GM21717 (cell line): ENCODE results near the gene COCH.
A peak's percentile ranks its signal among the peaks of the same experiment; 100 is the strongest.

Experiments used
- ATAC-seq: cut with Tn5 transposase; IDR thresholded peaks from one replicate; pipeline ENCODE4 v1.9.1; 2021; ENCODE audit warnings: mild to moderate bottlenecking, moderate library complexity; ENCODE audit not compliant: unreplicated experiment

COCH gene

DNA sequence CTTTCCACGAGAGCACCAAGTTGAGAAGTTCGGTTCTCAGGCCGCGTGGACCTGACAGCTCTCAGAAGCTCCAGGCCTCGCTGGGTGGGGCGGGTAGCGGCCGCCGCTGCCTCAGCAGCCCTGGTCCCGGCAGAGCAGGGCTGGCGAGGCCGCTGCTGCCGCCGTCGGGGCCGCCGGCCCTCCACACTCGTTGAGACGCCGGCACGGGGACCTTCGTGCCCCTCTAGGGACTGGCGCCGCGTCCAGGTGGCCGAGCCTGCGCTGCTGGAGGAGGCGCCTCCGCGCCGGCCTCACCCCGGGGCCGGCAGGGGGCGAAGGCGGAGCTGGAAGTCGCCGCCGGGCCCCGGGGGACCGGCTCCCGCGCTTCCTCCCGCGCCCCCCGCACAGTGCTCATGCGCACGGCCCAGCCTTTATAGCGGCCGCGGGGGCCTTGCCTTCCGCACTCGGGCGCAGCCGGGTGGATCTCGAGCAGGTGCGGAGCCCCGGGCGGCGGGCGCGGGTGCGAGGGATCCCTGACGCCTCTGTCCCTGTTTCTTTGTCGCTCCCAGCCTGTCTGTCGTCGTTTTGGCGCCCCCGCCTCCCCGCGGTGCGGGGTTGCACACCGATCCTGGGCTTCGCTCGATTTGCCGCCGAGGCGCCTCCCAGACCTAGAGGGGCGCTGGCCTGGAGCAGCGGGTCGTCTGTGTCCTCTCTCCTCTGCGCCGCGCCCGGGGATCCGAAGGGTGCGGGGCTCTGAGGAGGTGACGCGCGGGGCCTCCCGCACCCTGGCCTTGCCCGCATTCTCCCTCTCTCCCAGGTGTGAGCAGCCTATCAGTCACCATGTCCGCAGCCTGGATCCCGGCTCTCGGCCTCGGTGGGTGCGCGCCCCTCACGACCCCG, at the start of gene COCH:
Gene COCH, plus strand, starts transcription at position 440 of the 879 bp plus-strand sequence. Its CDS starts 380 bp downstream, at position 820.
- ATAC-seq: peak; percentile 72

DNA sequence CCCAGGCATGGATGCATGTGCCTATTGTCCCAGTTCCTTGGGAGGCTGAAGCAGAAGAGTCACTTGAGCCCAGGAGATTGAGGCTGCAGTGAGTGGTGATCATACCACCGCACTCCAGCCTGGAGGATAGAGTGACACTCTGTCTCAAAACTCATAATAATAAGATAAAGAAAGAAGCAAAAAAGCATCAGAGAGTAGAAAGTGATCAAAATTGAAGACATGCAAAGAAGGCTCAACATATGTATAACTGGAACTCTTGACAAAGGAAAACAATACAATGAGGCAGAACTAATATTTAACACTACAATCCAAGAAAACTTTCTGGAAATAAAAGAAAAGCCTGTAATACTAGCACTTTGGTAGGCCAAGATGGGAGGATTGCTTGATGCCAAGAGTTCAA, 48.3 kb upstream of the COCH start:
- ATAC-seq: no peak

DNA sequence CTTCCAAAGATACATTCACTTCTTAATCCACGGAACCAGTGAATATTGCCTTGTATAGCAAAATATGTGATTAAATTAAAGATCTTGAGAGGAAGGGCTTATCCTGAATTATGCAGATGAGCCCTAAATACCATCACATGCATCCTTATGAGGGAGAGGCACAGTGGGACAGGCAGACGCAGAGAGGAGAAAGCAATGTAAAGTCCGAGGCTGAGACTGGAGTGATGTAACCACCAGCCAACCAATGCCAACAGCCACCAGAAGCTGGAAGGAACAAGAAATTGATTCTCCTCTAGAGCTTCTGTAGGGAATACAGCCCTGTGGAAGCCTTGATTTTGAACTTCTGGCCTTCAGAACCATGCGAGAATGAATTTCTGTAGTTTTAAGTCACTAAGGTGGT, 44.5 kb upstream of the COCH start:
- ATAC-seq: no peak

DNA sequence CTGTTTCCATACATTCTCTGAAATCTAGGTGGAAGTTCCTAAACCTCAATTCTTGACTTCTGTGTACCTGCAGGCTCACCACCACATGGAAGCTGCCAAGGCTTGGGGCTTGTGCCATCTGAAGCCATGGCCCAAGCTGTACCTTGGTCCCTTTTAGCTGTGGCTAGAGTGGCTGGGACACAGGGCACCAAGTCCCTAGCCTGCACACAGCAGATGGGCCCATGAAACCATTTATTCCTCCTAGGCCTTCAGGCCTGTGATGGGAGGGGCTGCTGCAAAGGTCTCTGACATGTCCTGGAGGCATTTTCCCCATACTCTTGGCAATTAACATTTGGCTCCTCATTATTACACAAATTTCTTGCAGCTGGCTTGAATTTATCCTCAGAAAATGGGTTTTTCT, 40.0 kb upstream of the COCH start:
- no peak for ATAC-seq

DNA sequence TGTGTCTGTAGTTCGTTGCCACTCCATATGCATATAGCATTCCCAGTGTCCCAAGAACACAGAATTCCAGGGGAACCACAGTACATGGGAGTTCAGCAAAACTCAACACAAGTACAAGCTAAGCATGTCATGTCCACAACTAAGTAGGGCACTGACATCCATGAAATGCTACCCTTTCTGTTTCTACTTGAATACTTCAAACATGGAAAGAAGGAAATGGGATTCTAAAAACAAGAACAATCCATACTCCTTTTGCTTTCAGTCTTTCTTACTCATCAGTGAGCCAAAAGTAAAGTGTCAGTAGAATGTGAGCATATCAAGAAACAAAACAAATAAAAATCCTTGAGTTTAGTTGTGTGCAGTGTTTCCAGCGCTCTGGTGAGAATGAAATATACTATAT, 36.0 kb upstream of the COCH start:
- ATAC-seq: no peak

DNA sequence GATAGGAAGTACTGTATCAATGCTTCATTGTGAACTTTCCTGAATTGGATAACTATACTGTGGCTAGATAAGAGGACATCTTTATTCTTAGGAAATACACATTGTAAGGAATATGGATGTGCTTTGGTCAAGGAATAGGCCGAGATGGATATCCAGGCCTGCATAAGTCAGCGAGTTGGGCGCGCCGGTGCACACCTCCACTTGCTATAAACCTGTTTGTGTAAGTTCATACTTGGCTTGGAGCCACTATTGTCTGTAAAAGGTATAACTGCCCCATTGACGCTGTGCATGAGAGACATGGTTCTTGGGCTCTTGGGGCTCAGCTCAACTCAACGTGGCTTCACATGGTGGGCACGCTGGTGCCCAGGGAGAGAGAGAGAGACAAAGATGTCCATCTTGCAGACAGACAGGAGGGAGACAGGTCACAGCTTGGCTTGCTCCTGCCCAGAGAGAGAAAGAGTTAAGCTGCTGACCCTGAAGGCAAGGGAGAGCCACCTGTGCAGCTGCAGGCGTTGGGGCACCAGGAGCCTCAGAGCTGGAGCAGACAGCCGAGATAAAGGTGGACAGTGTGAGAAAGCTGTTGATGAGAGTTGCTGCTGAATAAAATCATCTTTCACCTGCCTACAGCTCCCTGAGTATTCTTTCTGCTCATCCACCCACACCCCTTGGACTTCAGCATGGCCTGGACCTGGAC, 34.1 kb upstream of the COCH start:
- no peak for ATAC-seq

DNA sequence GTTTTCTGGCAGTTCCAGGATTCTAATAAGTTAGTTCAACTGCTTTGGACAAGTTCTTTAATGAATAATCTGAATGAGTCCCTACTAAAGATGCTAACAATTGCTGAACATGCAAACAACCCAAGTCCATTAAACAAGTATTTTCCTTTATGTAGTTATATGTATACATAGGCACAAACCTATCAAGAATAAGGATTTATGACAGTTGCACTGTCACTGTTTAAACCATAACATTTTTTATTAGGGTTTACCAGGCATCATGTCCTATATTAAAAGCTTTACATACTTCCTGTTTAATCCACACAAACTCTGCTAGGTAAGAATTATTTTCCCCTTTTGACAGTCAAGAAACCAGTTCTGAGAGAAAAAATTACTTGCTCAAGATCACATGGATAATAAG, 31.9 kb upstream of the COCH start:
- ATAC-seq: no peak

DNA sequence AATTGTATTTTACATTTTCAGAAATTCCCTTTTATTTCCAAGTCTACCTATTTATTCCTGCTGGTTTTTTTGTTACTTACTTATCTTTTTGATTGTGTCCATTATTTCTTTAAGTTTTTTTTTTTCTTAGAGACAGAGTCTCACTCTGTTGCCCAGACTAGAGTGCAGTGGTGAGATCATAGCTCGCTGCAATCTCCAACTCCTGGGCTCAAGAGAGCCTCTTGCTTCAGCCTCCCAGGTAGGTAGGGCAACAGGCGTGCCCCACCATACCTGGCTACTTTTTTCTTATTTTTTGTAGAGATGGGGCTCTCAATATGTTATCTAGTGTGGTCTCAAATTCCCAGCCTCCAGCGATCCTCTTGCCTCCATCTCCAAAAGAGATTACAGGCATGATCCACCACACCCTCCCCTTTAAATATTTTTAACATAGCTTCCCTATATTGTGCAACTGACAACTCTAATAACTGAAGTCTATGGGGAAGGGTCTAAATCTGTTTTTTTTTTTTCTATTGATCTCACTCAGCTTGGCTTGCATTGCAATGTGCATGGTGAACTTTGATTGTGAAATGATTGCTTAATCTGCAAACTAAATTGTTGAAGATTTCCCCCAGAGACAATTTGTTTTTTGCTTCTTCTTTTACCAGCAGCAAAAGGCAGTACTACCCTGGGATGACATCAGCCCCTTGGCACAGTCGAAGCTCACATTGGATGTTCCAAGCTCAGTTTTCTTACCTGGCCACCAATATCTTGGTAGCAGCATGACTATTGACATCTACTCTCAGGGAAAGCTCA, 25.7 kb upstream of the COCH start:
- ATAC-seq: peak; percentile 37

DNA sequence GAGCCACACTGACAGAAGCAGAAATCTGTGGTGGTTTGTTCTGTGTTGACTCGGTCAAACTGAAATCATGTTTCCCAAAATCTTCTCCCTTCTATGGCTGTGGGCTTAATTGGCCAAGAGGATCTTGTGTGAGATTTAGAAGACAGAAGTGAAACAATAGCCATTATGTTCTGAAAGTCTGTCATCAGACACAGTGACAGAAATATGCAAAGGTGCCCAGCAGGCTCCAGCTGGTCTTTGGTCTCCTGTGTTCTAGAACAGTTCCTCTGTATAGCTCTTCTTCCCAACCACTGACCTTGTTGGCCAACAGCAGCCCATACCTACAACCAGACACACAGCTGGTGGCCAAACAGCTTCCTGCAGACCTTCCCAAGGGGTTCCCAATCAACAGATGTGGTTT, 25.0 kb upstream of the COCH start:
- peak; percentile 92 for ATAC-seq

DNA sequence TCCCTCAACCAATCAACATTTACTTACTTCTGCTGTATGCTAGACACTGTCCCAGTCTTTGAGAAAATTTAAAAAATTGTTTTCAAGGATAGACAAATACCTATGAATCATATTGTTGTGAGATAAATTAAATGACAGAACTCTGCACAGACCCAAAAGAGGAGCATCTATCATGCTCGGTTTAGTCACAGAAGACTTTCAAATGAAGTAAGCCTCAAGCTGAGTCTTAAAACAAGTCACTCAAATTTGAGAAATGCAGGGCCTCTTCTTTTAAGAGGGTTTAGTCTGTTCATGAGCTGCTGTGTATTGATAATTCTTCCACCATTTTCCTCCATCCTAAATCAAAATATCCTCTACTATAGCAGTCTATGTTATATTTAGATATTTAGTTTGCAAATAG, 24.4 kb upstream of the COCH start:
- ATAC-seq: no peak

DNA sequence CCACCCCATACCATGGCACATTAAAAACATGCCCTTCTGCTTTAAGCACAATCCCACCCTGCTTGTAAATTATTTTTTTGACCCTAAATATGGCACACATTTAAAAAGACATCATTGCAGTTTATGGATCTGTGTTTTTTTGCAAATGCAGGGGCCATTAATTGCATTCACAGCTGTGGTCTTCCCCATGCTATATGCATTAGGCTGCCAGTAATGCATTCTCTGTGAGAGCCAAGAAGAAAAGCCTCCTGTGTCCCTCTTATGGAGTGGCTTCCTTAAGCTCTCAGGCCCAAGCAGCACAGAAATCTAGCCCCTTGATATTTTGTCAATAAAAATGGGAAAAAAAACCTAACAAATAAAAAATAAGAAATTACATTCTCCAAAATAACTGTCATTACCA, 20.4 kb upstream of the COCH start:
- ATAC-seq: no peak

DNA sequence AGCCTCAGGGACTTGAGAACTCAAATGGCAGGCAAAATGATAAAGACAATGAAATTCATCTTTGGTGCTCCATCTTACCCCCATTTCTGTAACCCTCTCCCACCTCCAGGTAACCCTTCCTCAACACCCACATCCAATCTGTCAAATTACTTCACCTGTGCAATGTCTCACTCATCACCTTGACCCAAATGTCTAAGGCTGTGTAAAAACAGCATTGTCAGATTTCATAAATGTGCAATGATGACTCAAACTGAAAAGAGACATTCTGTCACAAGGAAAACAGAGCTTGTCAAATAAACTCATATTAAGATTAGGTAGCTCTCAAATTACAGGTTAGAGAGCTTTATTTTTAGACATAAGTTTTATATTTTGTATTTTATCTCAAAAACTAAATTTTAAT, 19.9 kb upstream of the COCH start:
- ATAC-seq: no peak

DNA sequence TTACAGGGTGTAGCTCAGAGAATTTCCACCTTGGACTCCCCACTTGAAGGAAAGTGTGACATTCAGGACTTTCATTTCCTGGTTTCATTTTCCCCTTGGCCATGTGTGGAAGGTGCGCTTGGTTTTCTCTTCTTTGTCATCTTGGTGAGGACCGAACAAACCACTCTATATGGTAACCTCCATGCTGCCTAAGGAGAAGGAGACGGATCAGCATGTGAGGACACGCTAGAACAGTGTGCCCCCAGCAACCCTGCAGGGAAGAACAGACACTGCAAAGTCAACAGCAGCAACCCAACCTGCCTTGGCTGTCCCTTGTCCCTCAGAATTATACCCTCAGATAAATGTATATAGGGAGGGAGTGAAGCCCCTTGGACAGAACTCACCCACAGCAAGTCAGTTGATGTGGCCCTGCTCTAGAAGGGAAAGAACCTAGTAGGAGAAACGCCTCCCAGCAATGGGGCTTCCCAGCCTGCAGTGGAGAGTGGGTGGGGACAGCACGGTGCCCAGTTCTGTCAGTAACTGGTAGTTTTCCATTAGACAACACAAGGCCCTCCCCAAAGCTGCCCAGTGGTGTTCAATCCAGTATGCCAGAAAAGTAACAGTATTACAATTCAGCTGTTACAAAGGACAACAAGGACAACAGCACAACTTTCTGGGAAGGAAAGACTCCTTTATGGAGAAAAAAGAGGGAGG, 18.9 kb upstream of the COCH start:
- ATAC-seq: peak; percentile 46

DNA sequence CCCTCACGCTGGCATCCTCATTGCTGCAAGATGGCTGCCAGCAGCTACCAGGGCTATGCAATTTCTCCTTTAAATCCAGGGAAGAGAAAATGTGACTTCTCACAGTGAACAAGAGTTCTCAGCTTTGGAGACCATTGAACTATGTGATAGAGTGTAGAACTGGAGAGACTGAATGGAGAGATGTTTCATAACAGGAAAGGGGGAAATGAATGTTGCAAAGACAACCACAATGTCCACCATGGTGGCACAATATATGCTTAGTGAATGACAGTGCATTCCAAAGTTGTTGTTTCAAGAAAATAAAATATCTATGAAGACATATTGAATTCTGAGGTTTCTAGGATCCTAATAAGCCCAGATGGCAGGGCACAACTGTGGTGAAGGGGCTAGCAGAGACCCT, 13.2 kb upstream of the COCH start:
- ATAC-seq: no peak

DNA sequence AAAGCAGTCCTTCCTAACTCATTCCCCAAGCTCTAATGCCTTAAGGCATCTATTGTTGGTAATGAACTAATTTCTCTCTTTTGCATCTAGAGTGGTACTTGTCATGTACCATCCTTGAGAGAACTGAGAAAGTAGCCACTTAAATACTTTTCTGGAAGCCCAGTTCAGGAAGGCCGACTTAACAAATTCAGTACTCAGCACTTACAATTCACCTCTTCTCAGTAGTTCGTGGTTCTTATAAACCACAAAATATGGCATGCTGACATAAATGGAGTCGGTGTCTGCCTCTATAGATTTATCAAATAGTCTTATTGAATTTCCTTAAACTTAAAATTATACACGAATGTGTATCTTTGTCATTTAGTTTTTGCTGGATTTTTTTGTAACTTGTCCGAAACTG, 9.4 kb upstream of the COCH start:
- no peak for ATAC-seq

DNA sequence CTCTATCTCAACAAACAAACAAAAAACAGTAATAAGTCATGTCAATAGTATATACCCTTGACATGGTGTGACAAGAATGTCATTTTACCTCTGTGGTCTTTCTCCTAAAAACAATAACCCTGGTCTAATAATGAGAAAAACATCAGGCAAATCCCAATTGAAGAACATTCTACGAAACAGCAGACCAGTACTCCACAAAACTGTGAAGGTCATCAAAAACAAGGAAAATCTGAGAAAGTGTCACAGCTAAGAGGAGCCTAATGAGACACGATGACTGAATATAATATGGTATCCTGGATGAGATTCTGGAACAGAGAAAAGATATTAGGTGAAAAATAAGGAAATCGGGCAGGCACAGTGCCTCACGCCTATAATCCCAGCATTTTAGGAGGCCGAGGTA, 5.6 kb upstream of the COCH start:
- no peak for ATAC-seq

DNA sequence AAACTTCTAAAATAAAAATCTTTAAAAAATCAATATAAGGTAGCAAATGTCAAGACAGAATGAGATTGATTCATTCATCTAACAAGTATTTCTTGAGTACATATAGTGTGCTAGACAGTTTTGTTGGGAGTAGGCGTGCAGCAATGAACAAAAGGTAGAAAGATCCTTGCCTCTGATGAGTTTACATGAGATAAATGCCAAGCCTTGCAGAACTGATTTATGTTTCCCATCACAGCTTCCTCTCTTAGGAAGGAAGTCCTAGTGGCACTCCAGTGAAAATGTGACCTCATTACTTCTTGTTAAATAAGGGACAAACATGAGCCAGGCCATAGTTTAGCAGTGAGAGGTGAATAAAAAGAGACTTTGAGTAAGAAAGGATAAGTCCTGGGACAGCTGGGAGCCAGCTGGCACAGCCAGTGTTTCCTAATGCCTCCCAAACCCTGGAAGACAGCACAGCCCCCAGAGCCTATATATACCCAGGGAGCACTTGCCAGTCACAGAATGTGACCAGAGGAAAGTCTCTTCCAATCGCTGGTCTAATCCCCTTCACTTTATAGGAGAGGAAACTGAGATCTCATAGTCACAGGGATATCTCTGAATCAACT, 4.7 kb upstream of the COCH start:
- ATAC-seq: no peak

DNA sequence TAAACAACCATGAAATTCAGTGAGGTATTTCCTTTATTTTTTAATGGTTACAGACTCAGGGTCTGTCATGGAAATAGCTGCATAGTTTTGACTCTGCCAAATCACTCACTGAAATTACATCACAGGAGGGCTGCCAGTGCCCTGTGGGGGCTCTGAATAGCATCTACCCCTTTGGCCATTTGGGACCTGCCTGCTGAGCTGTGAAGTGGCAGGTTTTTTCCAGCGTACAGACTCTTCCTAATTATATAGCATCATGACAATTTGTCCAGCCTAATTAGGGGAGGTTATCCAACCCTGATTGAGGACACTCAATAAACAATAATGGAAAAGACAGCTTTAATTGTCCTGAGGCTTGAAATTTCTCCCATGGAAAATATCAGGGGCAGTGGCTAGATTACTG, 1.8 kb upstream of the COCH start:
- no peak for ATAC-seq

DNA sequence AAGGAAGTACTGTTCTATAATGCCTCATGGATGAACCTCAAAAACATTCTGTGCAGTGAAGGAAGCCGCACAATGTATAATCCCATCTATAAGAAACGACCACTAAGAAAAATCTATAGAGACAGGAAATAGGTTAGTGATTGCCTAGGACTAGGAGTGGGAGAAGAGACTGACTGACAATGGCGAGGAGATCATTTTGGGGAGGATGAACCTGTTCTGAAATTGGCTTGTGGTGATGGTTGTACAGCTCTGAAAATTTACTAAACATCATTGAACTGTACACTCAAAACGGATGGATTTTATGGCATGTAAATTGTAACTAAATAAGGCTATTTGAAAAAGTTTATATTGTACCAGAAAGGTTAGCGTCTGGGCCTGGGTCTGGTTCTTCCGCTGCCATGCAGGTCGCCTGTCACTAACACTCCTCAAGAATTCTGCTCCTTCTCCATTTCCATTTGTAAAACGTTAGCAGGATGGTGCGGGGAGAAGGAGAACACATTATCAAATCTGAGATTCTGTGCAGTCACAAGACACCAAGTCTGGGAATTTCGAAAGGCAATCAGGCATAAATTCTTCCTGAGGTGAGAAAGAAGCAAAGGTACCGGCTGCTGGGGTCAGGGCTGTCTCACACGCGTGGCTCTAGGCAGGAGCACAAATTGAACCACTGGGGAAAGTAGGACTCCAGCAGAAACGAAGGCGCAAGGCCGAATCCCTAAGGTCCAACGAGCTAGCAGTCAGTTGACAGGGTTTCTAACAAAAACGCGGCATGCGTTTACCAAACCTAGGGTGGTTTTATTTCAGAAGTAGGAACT, 845 bp upstream of the COCH start:
- ATAC-seq: no peak
